Head of caudate nucleus (tissue), 42 donors: ENCODE data around the gene YPEL5.
"Not testable (repeated sequence)": the region's sequence is repeated elsewhere in the genome, so short reads cannot be mapped to it uniquely, and the experiment has no call there.

Experiments
- DNase-seq, 42 donors: peaks; one replicate each; pipeline versions ENCODE4 v3.0.0 to v3.0.0-alpha.2; 2020 to 2021; ENCODE audit warnings: mixed read lengths in 7 of 42
- intact Hi-C: fragments of 100-400 bp; cut with DNase I; formaldehyde crosslinking; loops from one replicate; pipeline ENCODE4 v1.15.0; 2022

The YPEL5 gene

DNA sequence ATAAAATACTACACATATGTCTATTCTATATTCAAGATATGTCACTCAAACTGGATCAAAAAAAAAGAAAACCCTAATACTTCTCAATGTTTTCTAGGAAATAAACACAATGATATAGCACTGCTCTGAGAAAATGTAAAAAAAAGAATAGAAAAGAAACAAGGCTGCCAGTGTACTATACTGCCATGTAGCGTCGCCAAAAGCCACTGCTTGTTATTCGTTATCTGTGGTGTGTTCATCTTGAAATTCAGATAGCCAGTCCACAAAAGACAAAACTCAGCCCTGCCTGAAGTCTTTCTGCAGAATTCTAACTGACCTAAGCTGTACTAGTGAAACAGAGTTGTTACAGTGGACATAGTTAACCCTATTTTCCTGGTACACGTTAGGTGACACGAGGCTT lies 12.2 kb upstream of the YPEL5 start:
- intact Hi-C loops: no loop called here
- DNase-seq: no peak

DNA sequence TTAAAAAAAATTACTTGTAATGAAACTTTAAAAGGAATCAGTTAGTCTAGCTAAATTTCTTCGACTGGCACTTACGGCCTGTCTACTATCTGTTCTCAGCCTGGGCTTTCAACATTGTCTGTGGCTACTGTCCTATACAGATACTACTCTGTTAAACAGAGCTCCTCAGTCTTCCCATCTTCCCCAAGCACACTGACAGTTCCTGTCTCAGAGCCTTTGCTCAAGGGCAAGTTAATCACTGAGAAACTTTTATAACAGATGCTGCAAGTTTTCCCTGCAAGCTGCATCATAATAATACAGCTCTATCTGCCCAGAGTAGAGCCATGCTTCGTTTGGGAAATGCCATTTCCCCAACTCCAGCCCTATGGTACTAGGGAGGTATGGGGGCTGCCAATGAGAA lies 11.3 kb upstream of the YPEL5 start:
- no peak for DNase-seq
- intact Hi-C loops: no loop called here

DNA sequence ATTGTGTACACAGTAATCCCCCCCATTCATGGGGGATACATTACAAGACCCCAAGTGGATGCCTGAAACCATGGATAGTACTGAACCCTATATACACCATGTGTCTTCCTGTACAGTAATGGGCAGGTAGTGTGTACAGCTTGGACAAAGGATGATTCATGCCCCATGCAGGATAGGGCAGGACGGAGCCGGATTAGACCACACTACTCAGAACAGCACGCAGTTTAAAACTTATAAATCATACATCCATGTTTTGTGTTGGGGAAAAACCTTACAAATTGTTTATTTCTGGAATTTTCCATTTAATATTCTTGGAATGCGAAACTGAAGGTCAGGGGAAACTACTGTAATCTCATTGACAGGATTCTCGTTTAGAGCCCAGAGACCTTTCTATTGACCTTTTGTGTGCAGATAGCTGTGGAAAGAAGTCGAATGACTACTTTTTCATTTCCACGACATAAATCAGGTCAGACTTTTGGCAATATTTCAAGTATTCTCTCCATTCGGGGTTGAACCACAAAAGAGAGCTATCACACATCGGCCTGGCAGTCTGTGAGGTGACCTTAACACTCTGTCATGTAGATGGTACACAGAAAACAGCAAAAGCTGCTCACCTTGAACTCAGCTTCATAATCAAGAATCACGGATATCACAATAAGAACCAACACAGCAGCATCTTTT lies 9.9 kb upstream of the YPEL5 start:
- no peak for DNase-seq
- intact Hi-C loops: no loop called here

DNA sequence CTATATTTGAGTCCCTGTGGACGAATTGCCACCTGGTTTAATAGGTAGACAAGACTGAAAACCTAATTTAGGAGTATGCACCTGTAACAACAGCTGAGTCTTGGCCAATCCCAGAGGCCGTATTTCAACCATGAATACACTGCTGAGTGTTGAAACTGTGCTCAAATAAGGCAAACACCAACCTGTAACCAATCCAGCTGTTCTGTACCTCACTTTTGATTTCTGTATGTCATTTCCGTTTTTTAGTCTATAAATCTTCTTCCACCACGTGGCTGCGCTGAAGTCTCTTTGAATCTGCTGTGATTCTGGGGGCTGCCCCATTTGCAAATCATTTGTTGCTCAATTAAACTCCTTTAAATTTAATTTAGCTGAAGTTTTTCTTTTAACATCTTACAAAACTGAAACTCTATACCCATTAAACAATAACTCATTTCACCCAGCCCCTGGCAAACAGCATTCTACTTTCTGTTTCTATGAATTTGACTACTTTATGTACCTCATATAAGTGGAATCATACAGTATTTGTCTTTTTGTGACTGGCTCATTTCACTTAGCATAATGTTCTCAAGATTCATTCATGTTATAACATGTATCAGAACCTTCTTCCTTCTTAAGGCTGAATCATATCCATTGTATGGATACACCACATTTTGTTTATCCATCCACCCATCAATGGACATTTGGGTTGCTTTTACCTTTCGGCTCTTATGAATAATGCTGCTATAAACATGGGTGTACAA lies 7.5 kb upstream of the YPEL5 start:
- DNase-seq: no peak
- intact Hi-C loops: no loop called here

DNA sequence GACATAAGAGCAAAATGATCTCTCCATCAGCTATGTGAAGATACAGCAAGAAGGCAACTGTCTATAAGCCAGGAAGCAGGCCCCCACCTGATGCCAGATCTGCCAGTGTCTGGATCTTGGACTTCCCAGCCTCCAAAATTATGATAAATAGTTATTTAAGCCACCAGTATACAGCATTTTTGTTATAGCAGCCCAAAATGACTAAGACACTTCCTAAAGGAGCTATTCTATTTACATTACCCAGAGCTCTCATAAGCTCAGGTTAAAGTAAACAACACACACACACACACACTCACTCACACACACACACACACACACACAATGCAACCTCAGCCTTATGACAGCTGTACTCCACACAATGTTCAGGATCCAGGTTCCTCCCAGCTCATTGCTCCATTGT lies 5.7 kb upstream of the YPEL5 start:
- intact Hi-C loops: no loop called here
- DNase-seq: no peak

DNA sequence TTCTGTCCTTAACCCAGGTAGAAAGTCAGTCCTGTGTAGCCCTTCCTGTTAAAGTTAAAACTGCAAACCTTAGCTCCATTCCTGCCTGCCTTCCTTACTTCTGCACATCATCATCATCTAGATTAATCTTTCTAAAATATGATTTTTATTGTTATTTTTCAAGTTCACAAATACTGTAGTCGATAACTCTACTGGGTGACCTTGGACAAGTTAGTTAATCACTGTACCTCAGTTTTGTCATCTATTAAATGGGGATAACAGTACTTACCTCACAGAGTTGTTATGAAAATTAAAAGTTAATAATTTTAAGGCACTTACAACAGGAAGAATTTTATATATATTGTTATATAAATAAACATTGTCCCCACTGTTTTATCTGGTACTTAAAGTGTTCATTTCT lies 2.5 kb upstream of the YPEL5 start:
- intact Hi-C loops: no loop called here
- DNase-seq: no peak

DNA sequence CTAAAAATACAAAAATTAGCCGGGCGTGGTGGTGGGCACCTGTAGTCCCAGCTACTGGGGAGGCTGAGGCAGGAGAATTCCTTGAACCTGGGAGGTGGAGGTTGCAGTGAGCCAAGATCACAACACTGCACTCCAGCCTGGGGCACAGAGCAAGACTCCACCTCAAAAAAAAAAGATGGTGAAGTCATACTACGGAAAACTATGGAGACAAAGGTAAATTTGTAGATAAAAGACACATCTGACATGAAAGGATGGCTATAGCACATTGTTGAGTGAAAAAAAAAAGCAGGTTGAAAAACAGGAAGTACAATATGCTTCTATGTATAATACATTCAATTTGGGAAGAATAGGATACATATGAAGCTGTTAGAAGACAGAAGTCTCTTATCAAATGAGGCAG lies 1.9 kb upstream of the YPEL5 start:
- intact Hi-C loops: not testable (repeated sequence)

DNA sequence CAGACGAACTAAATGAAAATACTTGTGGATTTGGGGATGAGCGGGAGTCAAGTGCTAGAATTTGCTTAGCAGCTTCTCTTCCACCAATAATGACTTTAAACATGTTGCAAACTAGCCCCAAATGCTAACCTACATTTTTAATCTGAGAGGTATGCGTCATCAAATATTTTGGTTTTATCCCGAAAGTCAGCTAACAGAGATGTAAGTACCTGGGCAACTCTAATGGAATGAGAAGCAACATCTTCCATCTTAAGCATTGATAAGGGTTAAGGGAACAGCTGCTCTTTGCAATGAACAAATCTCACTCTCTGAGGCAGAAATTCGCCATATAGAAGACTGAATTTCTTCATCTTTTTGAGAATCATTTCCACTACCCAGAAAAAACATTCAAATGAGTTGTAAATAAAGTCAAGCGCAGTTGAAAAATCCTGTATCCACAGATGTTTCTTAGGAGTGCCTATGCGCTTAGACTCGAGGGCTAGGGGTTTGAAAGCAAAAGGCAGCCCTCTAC lies 926 bp upstream of the YPEL5 start:
- no peak for DNase-seq
- intact Hi-C loops: no loop called here

More for the DNA sequence above, 1.9 kb upstream of the YPEL5 start:
- DNase-seq: not testable (repeated sequence)

DNA sequence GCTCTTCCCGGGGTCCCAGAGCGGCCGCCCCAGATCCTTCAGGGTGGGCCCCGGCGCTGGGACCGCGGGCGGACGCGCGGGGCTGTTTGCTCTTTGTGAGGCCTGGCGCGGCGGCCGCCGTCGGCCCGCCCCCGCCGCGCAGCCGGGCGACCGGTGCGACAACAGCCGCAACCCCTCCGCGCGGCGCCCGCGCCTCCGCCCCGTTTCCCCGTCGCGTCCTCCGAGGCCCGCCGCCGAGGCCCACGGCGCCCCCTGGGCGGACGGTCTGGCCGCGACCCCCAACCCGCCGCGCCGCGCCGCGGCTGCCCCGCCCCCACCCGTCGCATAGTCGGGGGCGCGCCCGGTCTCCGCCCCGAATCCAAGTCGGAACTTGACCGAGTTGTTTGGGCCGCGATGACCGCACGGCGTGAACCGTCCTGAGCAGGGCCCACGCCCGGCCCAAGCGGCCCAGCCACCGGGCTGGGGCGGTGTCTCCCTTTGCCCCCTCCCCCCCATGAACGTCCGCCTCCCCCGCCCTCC lies 448 bp downstream of the YPEL5 start:
- intact Hi-C loops: no loop called here
- DNase-seq: peak in 12 of 42 donors; percentile 7 to 67 (median 30)

DNA sequence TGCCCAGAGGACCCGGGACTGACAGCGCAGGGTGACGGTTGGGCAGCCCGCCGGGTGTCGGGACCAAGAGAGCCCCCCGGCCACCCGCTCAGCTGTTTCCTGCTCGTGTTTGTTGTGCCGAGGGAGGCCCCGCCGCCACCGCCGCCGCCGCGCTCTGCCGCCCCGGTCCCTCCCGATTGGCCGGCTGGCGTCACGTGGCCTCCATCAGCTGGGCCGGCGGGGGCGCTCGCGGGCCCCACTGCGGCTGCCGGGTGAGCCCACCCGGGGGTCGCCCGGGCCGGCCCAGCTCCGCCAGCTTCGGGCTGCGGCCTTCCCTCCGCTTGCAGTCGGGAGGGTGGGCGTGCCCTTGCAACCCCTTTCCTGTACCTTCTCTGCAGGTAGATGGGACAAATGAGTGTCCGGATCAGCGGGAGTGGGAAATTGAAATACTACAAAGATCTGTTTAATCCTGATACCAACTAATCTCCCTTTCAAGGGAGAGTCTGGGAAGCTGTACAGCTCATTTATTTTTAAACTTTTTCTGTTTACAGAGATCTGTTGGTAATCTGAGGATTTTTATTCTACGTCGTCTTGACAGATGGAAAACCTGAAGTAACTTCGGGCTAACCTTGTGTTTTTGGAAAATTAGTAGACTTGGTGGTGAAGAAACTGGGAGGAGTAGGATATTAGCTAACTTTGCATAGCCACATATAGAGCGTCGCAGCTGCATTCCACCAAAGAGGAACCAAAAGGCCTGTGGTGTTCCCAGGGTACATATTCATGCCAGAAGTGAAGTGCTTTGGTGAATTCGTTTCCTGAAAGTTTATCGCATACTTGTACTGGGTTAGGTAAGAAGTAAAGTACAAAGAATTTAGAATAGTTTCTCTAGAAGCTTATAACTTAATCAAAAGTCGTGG lies 1.2 kb downstream of the YPEL5 start:
- DNase-seq: peak; percentile 56 to 94 (median 88)
- intact Hi-C loops: no loop called here

DNA sequence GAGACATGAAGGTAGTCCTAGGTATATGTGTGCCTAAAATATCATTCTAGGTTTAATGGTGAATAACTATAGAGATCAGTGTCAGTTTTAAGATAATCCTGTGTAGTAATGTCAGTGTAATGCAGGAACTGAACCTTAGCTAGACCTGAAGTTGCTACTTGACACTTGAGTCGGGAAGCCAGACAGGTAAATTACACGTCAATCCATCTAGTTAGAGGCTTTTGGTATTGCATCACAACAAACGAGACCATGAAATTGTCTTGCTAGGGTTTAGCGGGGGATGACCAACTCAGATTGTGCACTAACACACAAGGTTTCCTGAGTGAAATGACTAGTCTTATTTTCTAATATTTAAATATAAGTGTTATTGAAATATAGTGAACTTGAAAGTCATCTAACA lies 2.0 kb downstream of the YPEL5 start:
- intact Hi-C loops: no loop called here
- DNase-seq: no peak

DNA sequence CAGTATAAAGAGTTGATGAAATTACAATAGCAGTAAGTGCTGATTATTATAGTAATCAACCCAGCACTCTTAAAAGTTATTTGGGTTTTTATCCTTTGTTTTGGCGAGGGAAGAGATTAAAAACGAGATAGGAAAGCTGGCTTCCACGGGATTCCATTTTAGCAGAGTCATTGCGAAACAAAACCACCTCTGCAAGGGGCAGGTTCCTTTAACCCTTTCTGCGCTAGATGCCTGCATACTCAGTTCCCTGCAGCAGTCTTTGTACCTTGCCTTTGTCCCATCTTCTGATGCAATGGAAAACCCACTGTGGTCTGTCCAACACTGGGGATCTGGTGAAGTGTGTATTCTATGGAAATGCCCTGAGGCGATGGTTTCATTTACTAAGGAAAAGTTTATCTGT lies 2.7 kb downstream of the YPEL5 start:
- no peak for DNase-seq
- intact Hi-C loops: no loop called here

DNA sequence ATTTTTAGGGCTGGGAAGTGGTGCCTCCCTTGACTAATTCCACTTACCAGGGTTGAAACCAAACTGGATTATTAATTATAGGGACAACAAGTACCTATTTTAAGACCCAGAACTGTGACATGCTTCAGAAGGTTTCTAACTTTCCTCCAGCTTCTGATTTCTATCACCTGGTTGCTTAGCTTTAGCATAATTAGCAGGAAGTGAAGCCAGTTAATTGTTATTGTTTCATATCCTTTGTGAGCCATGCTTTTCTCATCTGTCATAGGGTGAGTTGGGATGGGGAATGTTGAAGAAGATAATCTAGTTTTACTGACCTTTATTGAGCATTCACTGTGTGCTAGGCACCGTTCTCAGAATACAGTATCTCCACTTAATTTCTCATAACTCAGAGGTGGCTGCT lies 3.2 kb downstream of the YPEL5 start:
- no peak for DNase-seq
- intact Hi-C loops: no loop called here

DNA sequence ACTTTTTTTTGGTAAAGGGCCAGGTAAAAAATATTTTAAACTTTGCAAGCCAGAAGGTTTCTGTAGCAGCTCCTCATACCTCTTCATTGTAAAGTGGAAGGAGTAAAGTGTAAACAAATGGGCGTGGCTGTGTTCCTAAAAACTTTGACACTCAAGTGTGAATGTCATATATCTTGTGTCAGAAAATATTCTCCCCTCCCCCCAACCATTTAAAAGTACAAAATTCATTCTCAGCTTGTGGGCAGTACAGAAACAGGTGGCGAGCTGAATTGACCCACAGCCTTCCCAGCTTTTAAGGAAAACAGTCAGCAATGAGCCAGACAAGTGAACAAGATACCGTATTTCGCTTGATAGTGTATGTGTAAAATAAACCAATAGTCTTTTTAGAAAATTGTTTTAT lies 4.0 kb downstream of the YPEL5 start:
- no peak for DNase-seq
- intact Hi-C loops: no loop called here

DNA sequence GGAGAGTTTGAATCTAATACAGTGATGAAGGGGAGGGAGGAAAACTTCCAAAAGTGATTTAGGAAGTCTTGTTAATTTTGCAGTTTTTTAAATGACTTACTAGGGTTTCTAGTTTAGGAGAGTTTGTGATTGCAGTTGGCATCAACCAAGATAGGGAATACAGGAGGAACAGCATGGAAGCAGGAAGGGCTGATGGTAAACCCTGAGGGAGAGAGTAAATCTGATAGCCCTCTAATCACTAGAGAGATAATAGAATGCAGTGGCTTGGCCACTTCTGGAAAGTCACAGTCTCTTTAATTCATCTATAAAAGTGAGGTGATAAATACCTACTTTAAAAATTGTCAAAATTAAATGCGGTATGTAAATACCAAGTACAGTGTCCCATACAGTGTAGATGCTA lies 5.6 kb downstream of the YPEL5 start:
- intact Hi-C loops: no loop called here
- no peak for DNase-seq

DNA sequence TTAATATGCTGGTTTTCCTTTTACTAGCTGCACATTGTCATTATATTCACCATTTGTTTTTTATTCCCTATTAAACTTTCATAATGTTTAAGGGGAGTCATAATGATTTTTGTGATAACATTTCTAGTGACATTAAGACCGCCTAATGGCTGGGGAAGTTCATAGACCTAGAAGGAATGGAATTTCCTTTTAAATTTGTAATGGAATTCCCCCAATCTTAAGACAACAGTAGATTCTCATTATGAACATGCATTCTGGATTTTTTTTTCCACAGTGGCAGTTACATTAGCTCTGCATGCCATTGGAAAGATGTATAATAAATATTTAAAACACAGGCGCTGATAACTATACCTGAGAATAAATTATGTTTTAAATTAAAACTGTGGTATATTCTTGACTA lies 8.4 kb downstream of the YPEL5 start:
- DNase-seq: no peak
- intact Hi-C loops: no loop called here

DNA sequence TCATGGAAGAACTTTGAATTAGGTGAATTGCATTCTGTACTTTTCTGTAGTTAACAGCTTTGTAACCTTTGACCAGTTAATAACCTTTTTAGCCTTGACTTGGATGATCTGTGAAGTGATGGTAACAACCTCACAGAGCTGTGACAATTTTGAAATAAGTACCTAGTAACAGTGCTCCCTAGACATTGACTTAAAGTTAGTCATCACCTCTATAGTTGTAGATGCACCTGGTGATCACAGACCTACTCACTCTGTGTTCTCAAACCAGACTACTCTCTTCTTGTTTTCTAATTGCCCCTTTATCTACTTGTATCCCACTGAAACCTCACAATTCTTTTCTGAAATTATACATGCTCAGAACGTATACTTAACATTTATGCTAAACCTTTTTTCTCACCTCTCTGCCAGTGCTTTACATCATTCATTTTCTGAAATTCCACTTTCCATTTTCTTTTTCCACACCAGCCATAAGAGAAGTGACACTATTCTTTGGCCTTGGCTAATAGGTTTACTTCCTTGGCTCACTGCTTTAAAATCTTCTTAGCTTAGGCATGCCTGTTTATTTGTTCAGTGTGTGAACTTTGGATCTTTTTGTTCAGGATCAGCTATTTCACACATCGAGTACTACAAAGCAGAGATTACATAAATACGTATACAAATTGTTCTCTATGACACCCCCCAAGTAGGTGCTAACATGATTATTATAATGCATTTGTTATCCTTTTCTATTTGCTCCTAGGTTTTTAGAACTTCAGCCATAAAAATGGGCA lies 9.3 kb downstream of the YPEL5 start:
- intact Hi-C loops: no loop called here
- no peak for DNase-seq

DNA sequence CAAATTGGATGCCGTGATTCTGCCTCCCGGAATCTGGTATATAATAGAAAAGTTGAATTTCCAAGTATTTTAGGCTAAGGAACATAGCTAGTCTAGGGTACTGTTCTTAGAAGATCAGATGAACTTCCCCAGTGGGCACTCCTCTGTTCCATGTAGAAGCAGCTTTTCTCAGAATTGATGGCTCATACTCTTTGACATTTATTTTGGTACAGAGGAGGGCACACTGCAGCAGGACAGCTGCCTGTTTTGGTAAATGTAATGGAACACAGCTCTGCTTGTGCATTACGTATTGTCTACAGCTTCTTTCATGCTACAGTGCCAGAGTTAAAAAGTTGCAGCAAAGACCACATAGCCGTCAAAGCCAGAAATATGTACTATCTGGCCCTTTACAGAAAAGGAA lies 10.8 kb downstream of the YPEL5 start:
- intact Hi-C loops: no loop called here
- no peak for DNase-seq

DNA sequence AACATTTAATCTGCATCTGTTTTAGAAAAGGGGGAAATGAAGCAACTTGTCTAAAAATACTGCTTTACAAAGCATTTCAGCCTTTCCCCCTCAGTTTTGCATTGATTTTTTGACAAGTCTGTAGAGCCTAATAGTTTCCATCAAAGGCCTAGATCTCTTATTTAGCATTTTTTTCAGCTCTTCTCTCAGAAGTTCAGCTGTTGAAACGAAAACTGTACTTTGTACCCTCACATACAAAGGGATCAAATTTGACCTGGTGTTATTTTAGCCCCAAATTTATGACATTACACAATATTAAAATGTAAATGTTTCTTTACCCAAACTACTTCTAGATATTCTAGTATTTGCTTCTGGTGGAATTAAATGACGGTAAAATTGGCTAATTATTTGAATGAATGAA lies 13.0 kb downstream of the YPEL5 start:
- intact Hi-C loops: loop anchor here (5.0 kb wide), 1 partner anchor 548 kb away; no protein-coding TSS in a partner anchor
- no peak for DNase-seq
